Esophagus (tissue), 2 donors: Measurements from ENCODE around the gene DIAPH2. TPM values are rescaled to one million over a fixed set of nuclear protein-coding genes. Genes with fewer than 3 reads are reported as not detected.

Experiments used
- H3K27ac ChIP-seq, 2 donors: one replicate each; pipeline ENCODE4 v1.5.1; 2013; ENCODE audit warnings: low read depth in 2 of 2, mild to moderate bottlenecking in 2 of 2, inconsistent platforms in 1 of 2, low read length in 1 of 2, moderate library complexity in 1 of 2
- H3K27me3 ChIP-seq, 2 donors: one replicate each; pipeline ENCODE4 v1.6.1; 2013; ENCODE audit warnings: low read length in 2 of 2, control low read depth in 1 of 2, mild to moderate bottlenecking in 1 of 2; ENCODE audit not compliant: insufficient read depth in 2 of 2, control insufficient read depth in 1 of 2
- H3K36me3 ChIP-seq, 2 donors: one replicate each; pipeline ENCODE4 v1.6.1; 2013; ENCODE audit warnings: low read length in 1 of 2; ENCODE audit not compliant: control insufficient read depth in 2 of 2, insufficient read depth in 2 of 2
- H3K4me1 ChIP-seq, 2 donors: one replicate each; pipeline ENCODE4 v1.6.1; 2013; ENCODE audit warnings: low read length in 1 of 2; ENCODE audit not compliant: control insufficient read depth in 2 of 2, insufficient read depth in 2 of 2
- H3K4me3 ChIP-seq, 2 donors: one replicate each; pipeline ENCODE4 v1.5.1; 2013; ENCODE audit warnings: low read length in 2 of 2, mild to moderate bottlenecking in 2 of 2, low read depth in 1 of 2, moderate library complexity in 1 of 2
- H3K9me3 ChIP-seq, 2 donors: one replicate each; pipeline ENCODE4 v1.6.1; 2013; ENCODE audit warnings: mild to moderate bottlenecking in 2 of 2, low read depth in 1 of 2, low read length in 1 of 2, moderate library complexity in 1 of 2; ENCODE audit not compliant: control insufficient read depth in 2 of 2, insufficient read depth in 1 of 2
- WGBS, 2 donors: extraction: QIAGEN DNeasy Blood & Tissue Kit; methylation state at CpG; one replicate each; pipeline ENCODE4 v1.1.7; 2013; 5-methylcytosine and 5-hydroxymethylcytosine counted together
- polyA plus RNA-seq, 2 donors: library from polyadenylated mRNA; stranded (reverse); fragments of 200-250 nt; gene quantifications; one replicate each; pipeline ENCODE4 v1.2.3, GENCODE V29; 2013
- donor health status: healthy with polysubstance abuse.
- donor health status: Bipolar disorder and iron deficiency.

Gene DIAPH2
- polyA plus RNA-seq, 2 donors, result 3.6 to 4.5 TPM

GRCh38 chrX:96776966-96777365, 92.3 kb downstream of the DIAPH2 start:
- Histone ChIP-seq H3K36me3 (no peaks in the 10 kb centered on the region), H3K27ac (no peak overlapping the region), H3K9me3 (no peaks in the 10 kb centered on the region), H3K4me3 (no peak overlapping the region), H3K27me3 (no peaks in the 10 kb centered on the region), H3K4me1 (no peaks in the 10 kb centered on the region)
- WGBS, 2 donors, result 83 to 93% methylated on average over 1 of the region's 1 CpG

GRCh38 chrX:96791559-96791958, 106.9 kb downstream of the DIAPH2 start:
- no peaks in the 10 kb centered on the region for H3K36me3 ChIP-seq
- WGBS, 2 donors, result 58 to 63% methylated on average over 4 of the region's 4 CpGs
- no peak overlapping the region for H3K27ac ChIP-seq
- H3K4me1 ChIP-seq, result no peaks in the 10 kb centered on the region
- H3K4me3 ChIP-seq, result no peak overlapping the region
- H3K9me3 ChIP-seq, result no peaks in the 10 kb centered on the region
- no peaks in the 10 kb centered on the region for H3K27me3 ChIP-seq

- H3K9me3 ChIP-seq, result no peaks in the 10 kb centered on the region
- H3K27ac ChIP-seq, result no peak overlapping the region
- 65 to 68% methylated on average over 2 of the region's 2 CpGs for whole genome bisulfite sequencing, 2 donors
- no peaks in the 10 kb centered on the region for H3K4me1 ChIP-seq
- no peaks in the 10 kb centered on the region for H3K36me3 ChIP-seq
- no peaks in the 10 kb centered on the region for H3K27me3 ChIP-seq
- no peak overlapping the region for H3K4me3 ChIP-seq
Observed at GRCh38 chrX:96792047-96792446, 107.4 kb downstream of the DIAPH2 start.

GRCh38 chrX:96798982-96799381, 114.3 kb downstream of the DIAPH2 start:
- Histone ChIP-seq H3K27me3 (no peaks in the 10 kb centered on the region), H3K27ac (no peak overlapping the region), H3K4me3 (no peak overlapping the region), H3K36me3 (no peaks in the 10 kb centered on the region), H3K4me1 (no peaks in the 10 kb centered on the region), H3K9me3 (no peaks in the 10 kb centered on the region)
- WGBS, 2 donors, result 88% methylated on average over 1 of the region's 1 CpG

- no peak overlapping the region for H3K27ac ChIP-seq
- no peaks in the 10 kb centered on the region for H3K27me3 ChIP-seq
- no peaks in the 10 kb centered on the region for H3K4me1 ChIP-seq
- WGBS, 2 donors, result 87 to 96% methylated on average over 4 of the region's 4 CpGs
- H3K4me3 ChIP-seq, result no peak overlapping the region
- H3K9me3 ChIP-seq, result no peaks in the 10 kb centered on the region
- H3K36me3 ChIP-seq, result no peaks in the 10 kb centered on the region
Observed at GRCh38 chrX:96807318-96807717, 122.7 kb downstream of the DIAPH2 start.

GRCh38 chrX:96820935-96821334, 136.3 kb downstream of the DIAPH2 start:
- Histone ChIP-seq H3K9me3 (no peaks in the 10 kb centered on the region), H3K27me3 (no peaks in the 10 kb centered on the region), H3K27ac (no peak overlapping the region), H3K4me3 (no peak overlapping the region), H3K36me3 (no peaks in the 10 kb centered on the region), H3K4me1 (no peaks in the 10 kb centered on the region)
- 60 to 78% methylated on average over 2 of the region's 2 CpGs for WGBS, 2 donors

- 86 to 93% methylated on average over 3 of the region's 3 CpGs for WGBS, 2 donors
- no peak overlapping the region for H3K27ac ChIP-seq
- H3K4me3 ChIP-seq, result no peak overlapping the region
- H3K9me3 ChIP-seq, result no peaks in the 10 kb centered on the region
- H3K36me3 ChIP-seq, result no peaks in the 10 kb centered on the region
- no peaks in the 10 kb centered on the region for H3K27me3 ChIP-seq
- no peaks in the 10 kb centered on the region for H3K4me1 ChIP-seq
Observed at GRCh38 chrX:96824166-96824565, 139.5 kb downstream of the DIAPH2 start.

- no peak overlapping the region for H3K27ac ChIP-seq
- no peaks in the 10 kb centered on the region for H3K4me1 ChIP-seq
- H3K4me3 ChIP-seq, result no peak overlapping the region
- no peaks in the 10 kb centered on the region for H3K36me3 ChIP-seq
- peaks cover 0 to 2% of the 10 kb centered on the region in 2 donors for H3K27me3 ChIP-seq
- WGBS, 2 donors, result 94 to 95% methylated on average over 2 of the region's 2 CpGs
- no peaks in the 10 kb centered on the region for H3K9me3 ChIP-seq
Observed at GRCh38 chrX:96833333-96833732, 148.7 kb downstream of the DIAPH2 start.

- Histone ChIP-seq H3K36me3 (no peaks in the 10 kb centered on the region), H3K27me3 (peaks cover 0 to 2% of the 10 kb centered on the region in 2 donors), H3K4me1 (no peaks in the 10 kb centered on the region), H3K27ac (no peak overlapping the region), H3K4me3 (no peak overlapping the region), H3K9me3 (no peaks in the 10 kb centered on the region)
- WGBS, 2 donors, result 91 to 97% methylated on average over 1 of the region's 1 CpG
Observed at GRCh38 chrX:96834137-96834536, 149.5 kb downstream of the DIAPH2 start.

- H3K36me3 ChIP-seq, result no peaks in the 10 kb centered on the region
- H3K27ac ChIP-seq, result no peak overlapping the region
- no peaks in the 10 kb centered on the region for H3K4me1 ChIP-seq
- H3K4me3 ChIP-seq, result no peak overlapping the region
- peaks cover 0 to 2% of the 10 kb centered on the region in 2 donors for H3K27me3 ChIP-seq
- no peaks in the 10 kb centered on the region for H3K9me3 ChIP-seq
- WGBS, 2 donors, result 65 to 87% methylated on average over 5 of the region's 5 CpGs
Observed at GRCh38 chrX:96835660-96836289, 151.1 kb downstream of the DIAPH2 start.
